Measurements from ENCODE around the gene NUDT16L1. TPM values are rescaled to one million over a fixed set of nuclear protein-coding genes. Genes with fewer than 3 reads are reported as not detected.
A peak's percentile ranks its signal among the peaks of the same experiment; 100 is the strongest.

NUDT16L1 gene
- polyA plus RNA-seq, 1 donor (not counting 4 experiments of a cell fraction or from before 2014, with no cell fraction given), result 23.0 TPM

DNA sequence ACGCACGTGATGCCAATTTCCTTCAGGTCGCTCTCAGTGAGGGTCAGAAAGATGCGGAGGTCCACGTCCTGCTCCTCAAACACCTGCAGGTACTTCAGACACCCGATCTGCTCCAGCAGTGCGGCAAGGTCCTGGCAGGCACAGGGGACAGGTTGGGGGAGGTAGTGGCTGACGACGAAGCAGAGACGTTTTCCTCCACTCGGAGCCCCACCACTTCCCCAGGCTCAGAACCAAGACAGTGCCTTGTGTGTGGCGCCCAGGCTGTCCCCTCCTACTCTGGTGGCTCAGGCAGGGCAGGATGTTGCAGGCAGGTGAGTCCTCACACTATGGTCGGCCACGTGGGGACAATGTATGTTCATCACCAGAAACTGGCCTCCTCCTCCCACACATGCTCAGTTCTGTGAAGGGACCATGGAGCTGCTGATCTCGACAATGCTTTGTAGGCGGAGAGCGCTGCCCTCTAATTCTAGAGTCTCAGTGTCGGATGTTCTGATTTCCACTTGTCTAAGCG, 5.7 kb downstream of the NUDT16L1 start:
- Histone ChIP-seq H3K27me3 (ENCODE audit: control insufficient read depth, extremely low read depth, insufficient read depth, low read length) (no peaks in the 10 kb centered on the region), H3K9me3 (ENCODE audit: control insufficient read depth, low read depth, low read length) (no peaks in the 10 kb centered on the region), H2AFZ (ENCODE audit: control insufficient read depth, low read length) (no peak overlapping the region), H3K36me3 (ENCODE audit: control insufficient read depth in 2 of 2, extremely low read depth in 1 of 2, insufficient read depth in 2 of 2, low read length in 2 of 2) (peaks cover 21 to 32% of the 10 kb centered on the region in 2 experiments), H3K4me3 (ENCODE audit: control insufficient read depth in 2 of 3, extremely low read depth in 1 of 3, insufficient read depth in 2 of 3, low read depth in 1 of 3, low read length in 3 of 3) (no peak overlapping the region), H3K9me1 (ENCODE audit: control insufficient read depth, extremely low read depth, insufficient read depth, low read length) (no peaks in the 10 kb centered on the region), H3K27ac (ENCODE audit: control insufficient read depth, insufficient read depth, low read length) (no peak overlapping the region), H3K9ac (ENCODE audit: control insufficient read depth, extremely low read depth, insufficient read depth, low read length) (no peak overlapping the region), H3K4me2 (ENCODE audit: control insufficient read depth, extremely low read depth, insufficient read depth, low read depth, low read length) (no peak overlapping the region), H4K20me1 (ENCODE audit: control insufficient read depth, extremely low read depth, insufficient read depth, low read length) (no peaks in the 10 kb centered on the region), H3K79me2 (ENCODE audit: control insufficient read depth, insufficient read depth, low read length) (no peaks in the 10 kb centered on the region), H3K4me1 (ENCODE audit: control insufficient read depth, extremely low read depth, insufficient read depth, low read length) (peaks cover 3% of the 10 kb centered on the region)
- dilution Hi-C loops (cut with MboI; ENCODE audit: extremely low pct_ligation_motif_present, low sequenced_read_pairs), result no loop called here
- DNase-seq (ENCODE audit: low read depth, low spot score) (no peak), FAIRE-seq (no peak)
- no peak for TF ChIP-seq EZH2 (IDR thresholded peaks at IDR 0.05; ENCODE audit: low read length)
- TF ChIP-seq, protein P1, sequence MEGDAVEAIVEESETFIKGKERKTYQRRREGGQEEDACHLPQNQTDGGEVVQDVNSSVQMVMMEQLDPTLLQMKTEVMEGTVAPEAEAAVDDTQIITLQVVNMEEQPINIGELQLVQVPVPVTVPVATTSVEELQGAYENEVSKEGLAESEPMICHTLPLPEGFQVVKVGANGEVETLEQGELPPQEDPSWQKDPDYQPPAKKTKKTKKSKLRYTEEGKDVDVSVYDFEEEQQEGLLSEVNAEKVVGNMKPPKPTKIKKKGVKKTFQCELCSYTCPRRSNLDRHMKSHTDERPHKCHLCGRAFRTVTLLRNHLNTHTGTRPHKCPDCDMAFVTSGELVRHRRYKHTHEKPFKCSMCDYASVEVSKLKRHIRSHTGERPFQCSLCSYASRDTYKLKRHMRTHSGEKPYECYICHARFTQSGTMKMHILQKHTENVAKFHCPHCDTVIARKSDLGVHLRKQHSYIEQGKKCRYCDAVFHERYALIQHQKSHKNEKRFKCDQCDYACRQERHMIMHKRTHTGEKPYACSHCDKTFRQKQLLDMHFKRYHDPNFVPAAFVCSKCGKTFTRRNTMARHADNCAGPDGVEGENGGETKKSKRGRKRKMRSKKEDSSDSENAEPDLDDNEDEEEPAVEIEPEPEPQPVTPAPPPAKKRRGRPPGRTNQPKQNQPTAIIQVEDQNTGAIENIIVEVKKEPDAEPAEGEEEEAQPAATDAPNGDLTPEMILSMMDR (optimal IDR thresholded peaks at IDR 0.05 in 1 of 3, IDR thresholded peaks at IDR 0.05 in 1 of 3, conservative IDR thresholded peaks at IDR 0.05 in 1 of 3; ENCODE audit: extremely low read depth in 1 of 3, insufficient read depth in 2 of 3, low read length in 3 of 3), result no peak

DNA sequence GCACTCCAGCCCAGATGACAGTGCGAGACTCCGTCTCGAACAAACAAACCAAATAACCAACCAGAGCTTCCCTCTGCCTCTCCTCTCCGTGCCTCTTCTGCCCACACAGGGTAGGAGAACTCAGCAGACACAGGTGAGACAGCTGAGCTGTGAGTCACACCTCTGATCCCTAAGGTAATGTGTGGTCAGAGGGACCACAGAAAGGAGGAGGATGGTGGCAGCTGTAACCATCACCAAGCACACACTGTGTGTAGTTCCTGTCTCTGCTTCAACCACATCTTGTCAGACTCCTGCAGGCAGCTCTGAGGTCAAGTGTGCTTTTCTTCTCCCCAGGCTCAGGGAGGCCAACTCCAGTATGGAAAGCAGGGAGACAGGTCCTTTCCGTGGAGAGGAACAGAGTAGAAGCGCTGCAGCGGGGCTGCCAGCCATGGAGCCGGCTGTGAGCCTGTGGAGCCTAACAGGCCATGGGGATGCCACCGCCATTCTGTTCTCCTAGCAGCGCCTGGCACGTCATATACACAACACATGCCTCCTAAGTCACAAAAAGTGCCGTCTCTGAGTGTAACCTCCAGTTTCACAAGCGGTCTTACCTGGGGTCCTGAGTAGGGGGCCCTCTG, 7.1 kb downstream of the NUDT16L1 start:
- FAIRE-seq, result peak; percentile 32
- H3K4me2 ChIP-seq (ENCODE audit: control insufficient read depth, extremely low read depth, insufficient read depth, low read depth, low read length), result no peak overlapping the region
- H3K4me1 ChIP-seq (ENCODE audit: control insufficient read depth, extremely low read depth, insufficient read depth, low read length), result peaks cover 3% of the 10 kb centered on the region
- H3K27ac ChIP-seq (ENCODE audit: control insufficient read depth, insufficient read depth, low read length), result no peak overlapping the region
- no peak overlapping the region for H2AFZ ChIP-seq (ENCODE audit: control insufficient read depth, low read length)
- no peak overlapping the region for H3K9ac ChIP-seq (ENCODE audit: control insufficient read depth, extremely low read depth, insufficient read depth, low read length)
- no peaks in the 10 kb centered on the region for H3K9me1 ChIP-seq (ENCODE audit: control insufficient read depth, extremely low read depth, insufficient read depth, low read length)
- no peak for TF ChIP-seq EZH2 (IDR thresholded peaks at IDR 0.05; ENCODE audit: low read length)
- TF ChIP-seq, protein P1 (optimal IDR thresholded peaks at IDR 0.05 in 1 of 3, IDR thresholded peaks at IDR 0.05 in 1 of 3, conservative IDR thresholded peaks at IDR 0.05 in 1 of 3; ENCODE audit: extremely low read depth in 1 of 3, insufficient read depth in 2 of 3, low read length in 3 of 3), result no peak
- H3K27me3 ChIP-seq (ENCODE audit: control insufficient read depth, extremely low read depth, insufficient read depth, low read length), result no peaks in the 10 kb centered on the region
- no peaks in the 10 kb centered on the region for H3K9me3 ChIP-seq (ENCODE audit: control insufficient read depth, low read depth, low read length)
- no peaks in the 10 kb centered on the region for H4K20me1 ChIP-seq (ENCODE audit: control insufficient read depth, extremely low read depth, insufficient read depth, low read length)
- H3K36me3 ChIP-seq (ENCODE audit: control insufficient read depth in 2 of 2, extremely low read depth in 1 of 2, insufficient read depth in 2 of 2, low read length in 2 of 2), result peaks cover 24 to 30% of the 10 kb centered on the region in 2 experiments
- dilution Hi-C loops (cut with MboI; ENCODE audit: extremely low pct_ligation_motif_present, low sequenced_read_pairs), result no loop called here
- no peak for DNase-seq (ENCODE audit: low read depth, low spot score)
- no peaks in the 10 kb centered on the region for H3K79me2 ChIP-seq (ENCODE audit: control insufficient read depth, insufficient read depth, low read length)
- H3K4me3 ChIP-seq (ENCODE audit: control insufficient read depth in 2 of 3, extremely low read depth in 1 of 3, insufficient read depth in 2 of 3, low read depth in 1 of 3, low read length in 3 of 3), result no peak overlapping the region
